Hematopoietic multipotent progenitor cell treated with erythropoietin and hydrocortisone succinate and interleukin-3 and kit ligand, for 4 days (in vitro differentiated cells): Measurements from ENCODE around the gene STAT4.
A peak's percentile ranks its signal among the peaks of the same experiment; 100 is the strongest.

Experiments
- DNase-seq: peaks from one replicate; pipeline ENCODE4 v3.0.0-alpha.2; 2015

Gene STAT4

GRCh38 chr2:190988910-190989309 is 161.9 kb downstream of the STAT4 start:
- DNase-seq: no peak

GRCh38 chr2:190987938-190988337 is 162.9 kb downstream of the STAT4 start:
- no peak for DNase-seq

- no peak for DNase-seq
These were observed 163.7 kb downstream of the STAT4 start for GRCh38 chr2:190987116-190987515.

DNA sequence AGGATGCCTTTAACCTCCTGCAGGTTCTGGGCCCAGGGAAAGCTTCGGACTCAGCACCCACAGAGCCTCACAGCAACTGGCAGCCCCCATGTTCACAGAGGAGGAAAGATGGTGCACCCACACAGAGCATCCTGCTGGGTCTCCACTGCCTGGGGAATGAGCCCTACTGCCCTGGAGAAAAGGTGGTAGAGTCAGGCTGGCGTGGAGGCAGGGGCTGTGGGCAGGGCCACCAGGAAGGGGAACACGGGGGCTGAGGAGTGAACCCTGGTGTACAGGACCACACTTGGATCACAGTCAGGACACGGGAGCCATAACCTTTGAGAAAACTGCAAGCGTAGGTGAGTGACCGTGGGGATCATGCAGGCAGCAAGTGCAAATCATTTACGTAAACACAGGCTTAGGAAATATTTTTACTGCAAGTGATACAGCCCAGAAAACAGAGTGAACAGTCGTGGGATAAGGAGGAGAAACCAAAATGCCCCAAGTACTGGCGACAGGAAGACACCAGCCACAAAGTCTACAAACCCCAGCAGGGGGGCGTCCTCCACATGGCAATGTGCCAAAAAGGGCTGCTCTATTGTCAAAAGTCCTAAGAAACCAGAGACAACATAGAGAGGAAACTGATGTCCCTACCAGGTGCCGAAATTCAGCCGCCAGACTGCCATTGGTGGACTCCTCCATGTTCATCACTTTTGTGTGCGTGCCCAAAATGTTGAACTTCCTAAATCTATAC is 164.4 kb downstream of the STAT4 start:
- DNase-seq: peak; percentile 49

GRCh38 chr2:190984595-190984994 is 166.2 kb downstream of the STAT4 start:
- DNase-seq: no peak

- DNase-seq: no peak
These were observed 168.3 kb downstream of the STAT4 start for GRCh38 chr2:190982262-190983034.

DNA sequence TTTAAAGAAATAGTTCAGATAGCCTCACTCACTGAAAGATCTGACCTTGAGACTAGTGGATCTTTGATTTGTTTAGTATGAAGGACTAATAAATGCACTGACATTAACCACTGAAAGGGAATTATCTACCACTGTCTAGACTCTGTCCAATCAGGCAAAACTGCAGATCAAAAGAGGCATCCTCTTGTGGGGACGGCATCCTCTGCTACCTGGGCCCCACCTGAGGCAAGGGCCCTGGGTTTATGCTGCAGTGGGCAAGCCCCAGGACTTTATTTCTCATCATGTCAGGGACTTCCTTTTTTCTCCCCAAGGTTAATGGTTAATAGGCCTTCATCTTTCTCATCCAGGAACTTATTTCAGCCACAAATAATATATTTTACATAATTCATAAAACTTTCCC is 169.1 kb downstream of the STAT4 start:
- no peak for DNase-seq

DNA sequence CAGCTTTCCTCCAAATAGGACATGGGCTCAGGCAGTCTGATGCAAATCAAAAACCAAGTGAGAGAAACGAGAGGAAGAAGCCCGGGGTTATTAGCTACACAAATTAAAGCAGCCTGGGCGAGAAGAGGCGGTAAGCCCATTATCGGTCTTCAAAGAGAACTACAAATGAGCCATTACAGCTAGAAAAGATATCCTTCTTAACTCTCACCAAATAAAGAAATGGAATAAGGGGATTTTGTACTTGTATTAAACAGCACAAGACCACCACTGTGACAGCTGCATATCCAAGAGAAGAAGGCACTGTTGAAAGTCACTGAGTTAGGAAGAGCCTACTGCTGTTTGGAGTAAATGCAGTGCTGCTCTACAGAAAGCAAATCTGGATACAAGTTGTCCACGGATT is 169.5 kb downstream of the STAT4 start:
- DNase-seq: no peak

DNA sequence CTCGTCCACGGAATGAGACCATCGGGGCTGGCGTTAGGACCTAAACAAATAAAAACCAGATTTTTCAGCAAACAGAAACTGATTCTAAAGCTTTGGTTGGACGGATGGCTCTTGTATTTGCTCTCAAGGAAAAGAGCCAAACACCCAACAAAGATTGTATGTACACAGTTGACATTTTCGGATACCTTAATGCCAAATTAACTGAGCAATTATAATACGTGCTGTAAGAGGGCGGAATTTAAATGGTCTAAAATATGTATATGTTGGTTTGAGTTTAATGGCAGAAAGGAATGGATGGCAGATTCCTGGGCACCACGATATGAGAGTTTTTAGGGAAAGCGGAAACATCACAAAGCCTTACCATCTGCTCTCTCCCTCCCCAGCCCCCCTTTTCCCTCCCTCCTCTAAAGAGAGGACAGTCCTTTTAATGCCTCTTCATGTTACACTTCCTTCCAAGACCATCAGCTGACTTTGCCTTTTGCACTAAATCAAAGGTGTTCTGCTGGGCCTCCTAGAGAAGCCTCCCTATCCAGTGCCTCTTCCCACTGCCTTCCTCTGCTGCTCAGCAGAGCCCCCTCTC is 170.1 kb downstream of the STAT4 start:
- DNase-seq: no peak

- DNase-seq: peak; percentile 73
These were observed 170.7 kb downstream of the STAT4 start for GRCh38 chr2:190979906-190980629.
